GM12878 (cell line): ENCODE results near the gene CTNNBL1. TPM values are rescaled to one million over a fixed set of nuclear protein-coding genes. Genes with fewer than 3 reads are reported as not detected.

Experiments
- ATAC-seq: fragments of 200-7000 bp; cut with Tn5 transposase; 3 replicates; pipeline ENCODE4 v1.9.1; 2020; ENCODE audit warnings: mild to moderate bottlenecking, moderate library complexity
- BruUV-seq: library from RNA; stranded (reverse); fragments of 400-500 nt; replicated peaks from 2 replicates; lab custom pipeline; 2021; lab: Mats Ljungman, UMichigan
- CTCF ChIA-PET: fragments of 300-600 bp; sonication (Branson Sonifier 250); formaldehyde crosslinking; extraction: SDS; loops from one replicate; lab custom pipeline; 2021; ENCODE audit warnings: inconsistent platforms; lab: Yijun Ruan, JAX
- POLR2A ChIA-PET: fragments of 350-600 bp; formaldehyde crosslinking; extraction: SDS; loops from one replicate; lab custom pipeline; 2021; ENCODE audit warnings: inconsistent platforms; lab: Charles Lee
- RAD21 ChIA-PET: fragments of 300-600 bp; sonication (Branson Sonifier 250); formaldehyde crosslinking; loops from one replicate; lab custom pipeline; 2023; ENCODE audit warnings: antibody characterized with exemption; ENCODE audit not compliant: unreplicated experiment; lab: Charles Lee
- SMC1A ChIA-PET: fragments of 300-600 bp; sonication (Branson Sonifier 250); formaldehyde crosslinking; loops from one replicate; lab custom pipeline; 2023; ENCODE audit not compliant: unreplicated experiment, uncharacterized antibody; lab: Charles Lee
- DNase-seq: peaks from one replicate; pipeline ENCODE4 v3.0.0-alpha.2; 2011; ENCODE audit warnings: low read depth, low spot score
- FAIRE-seq: peaks from 3 replicates; lab custom pipeline; 2011; peaks lifted over from hg19 to GRCh38; lab: Jason Lieb, UNC
- H2AFZ ChIP-seq: 2 replicates; pipeline ENCODE4 v1.6.0; 2011; ENCODE audit warnings: low read depth, low read length, control low read depth; ENCODE audit not compliant: control insufficient read depth
- H3K27ac ChIP-seq: 2 replicates; pipeline ENCODE4 v1.5.1; 2011; ENCODE audit warnings: control low read depth; ENCODE audit not compliant: control insufficient read depth, insufficient read depth
- H3K27me3 ChIP-seq, 2 experiments: replicated peaks in 1 of 2; 2 replicates each; pipeline versions ENCODE4 v1.6.0 to v1.6.1; 2011; ENCODE audit warnings: low read length in 1 of 2; ENCODE audit not compliant: control insufficient read depth in 2 of 2, insufficient read depth in 2 of 2
- H3K36me3 ChIP-seq, 2 experiments: 2 replicates each; pipeline ENCODE4 v1.5.1; 2011; ENCODE audit warnings: low read length in 1 of 2; ENCODE audit not compliant: control insufficient read depth in 2 of 2, insufficient read depth in 2 of 2
- H3K4me1 ChIP-seq: 2 replicates; pipeline ENCODE4 v1.6.1; 2011; ENCODE audit warnings: mild to moderate bottlenecking, low read length, moderate library complexity, mixed read lengths; ENCODE audit not compliant: control insufficient read depth, insufficient read depth
- H3K4me2 ChIP-seq: 2 replicates; pipeline ENCODE4 v1.6.0; 2011; ENCODE audit warnings: control low read depth; ENCODE audit not compliant: control insufficient read depth, insufficient read depth
- H3K4me3 ChIP-seq: fragments of 200-600 bp; sonication (generic); 2 replicates; pipeline ENCODE4 v1.5.1; 2016
- H3K79me2 ChIP-seq: 2 replicates; pipeline ENCODE4 v1.6.0; 2011; ENCODE audit warnings: low read length; ENCODE audit not compliant: control insufficient read depth, insufficient read depth
- H3K9ac ChIP-seq: 2 replicates; pipeline ENCODE4 v1.8.0; 2011; ENCODE audit warnings: low read length, control low read depth, mixed read lengths; ENCODE audit not compliant: control insufficient read depth, insufficient read depth
- H3K9me3 ChIP-seq: replicated peaks from 3 replicates; pipeline ENCODE4 v1.5.1; 2011; ENCODE audit warnings: mild to moderate bottlenecking, low read length; ENCODE audit not compliant: control insufficient read depth, insufficient read depth
- H4K20me1 ChIP-seq: 2 replicates; pipeline ENCODE4 v1.6.0; 2011; ENCODE audit not compliant: control insufficient read depth, insufficient read depth
- CREB1 ChIP-seq: IDR thresholded peaks from 2 replicates; pipeline ENCODE4 v1.6.1; 2012; ENCODE audit warnings: low read depth, mild to moderate bottlenecking, inconsistent platforms
- IKZF1 ChIP-seq: fragments of 450-650 bp; conservative IDR thresholded peaks from 2 replicates; pipeline ENCODE4 v1.6.1; 2017; ENCODE audit warnings: antibody characterized with exemption, mild to moderate bottlenecking
- POLR2AphosphoS2 ChIP-seq: IDR thresholded peaks from 2 replicates; pipeline ENCODE4 v1.6.1; 2011; ENCODE audit warnings: low read depth, mild to moderate bottlenecking, low read length, improper control_type of control experiment, moderate library complexity
- SUZ12 ChIP-seq: fragments of 200-600 bp; sonication (generic); IDR thresholded peaks from one replicate; pipeline ENCODE4 v1.6.1; 2018; ENCODE audit warnings: antibody characterized with exemption, mild to moderate bottlenecking; ENCODE audit not compliant: unreplicated experiment
- TCF3 ChIP-seq: IDR thresholded peaks from 2 replicates; pipeline ENCODE4 v1.6.1; 2012; ENCODE audit warnings: low read depth, mild to moderate bottlenecking, low read length, borderline replicate concordance; ENCODE audit not compliant: insufficient read depth
- ZNF217 ChIP-seq: fragments of 450-650 bp; IDR thresholded peaks from 2 replicates; pipeline ENCODE4 v1.6.1; 2017; ENCODE audit warnings: antibody characterized with exemption, mild to moderate bottlenecking
- WGBS: methylation state at CpG from one replicate; pipeline ENCODE4 v1.1.6; 2016; ENCODE audit warnings: low lambda C conversion rate; ENCODE audit not compliant: insufficient replicate concordance, insufficient coverage; ENCODE audit errors: missing lambda C conversion rate; 5-methylcytosine and 5-hydroxymethylcytosine counted together
- in situ Hi-C: fragments of 300-500 bp; cut with MboI; formaldehyde crosslinking; loops from 9 replicates; pipeline ENCODE4 v1.14.3; 2018; ENCODE audit warnings: mixed read lengths
- intact Hi-C: fragments of 100-400 bp; cut with micrococcal nuclease; formaldehyde crosslinking; loops from one replicate; pipeline ENCODE4 v1.14.2; 2022; ENCODE audit not compliant: unreplicated experiment
- polyA plus RNA-seq, 11 experiments: library from polyadenylated mRNA; depleted of rRNA in 4 of 11; unstranded in 6 of 11; stranded (reverse) in 5 of 11; fragments of >200 nt; fragmentation: Nextera tagmentation in 4 of 11; fragmentation: Illumina TruSeq in 1 of 11; extraction: Ambion mirVana in 4 of 11; extraction: Trizol in 1 of 11; gene quantifications; 1 replicate in 1 of 11; 2 replicates in 10 of 11; pipeline versions ENCODE4 v1.2.1 to v1.2.3, GENCODE V29; 2011 to 2016; ENCODE audit warnings: inconsistent platforms in 2 of 11, missing spikeins in 2 of 11, low read depth in 1 of 11
- total RNA-seq, 4 experiments: library from RNA; depleted of rRNA in 3 of 4; stranded (reverse); fragments of >200 nt in 3 of 4; fragmentation: Illumina TruSeq in 1 of 4; extraction: Trizol in 1 of 4; gene quantifications; 2 replicates each; pipeline versions ENCODE4 v1.2.1 to v1.2.3, GENCODE V29; 2013 to 2021
- TF ChIP-seq, protein P1 (sequence below), 3 experiments: IDR thresholded peaks in 2 of 3; conservative IDR thresholded peaks in 1 of 3; 2 replicates each; pipeline ENCODE4 v1.5.1; 2011; ENCODE audit warnings: low read depth in 3 of 3, low read length in 3 of 3, mild to moderate bottlenecking in 3 of 3, control low read depth in 2 of 3, moderate library complexity in 2 of 3, inconsistent platforms in 1 of 3, mixed read lengths in 1 of 3; ENCODE audit not compliant: control insufficient read depth in 2 of 3, insufficient read depth in 1 of 3; ENCODE audit errors: extremely low read depth in 1 of 3
- TF ChIP-seq, protein P2 (sequence below): fragments of 450-650 bp; IDR thresholded peaks from 2 replicates; pipeline ENCODE4 v1.6.1; 2017; ENCODE audit warnings: mild to moderate bottlenecking, low read depth, inconsistent platforms; ENCODE audit not compliant: poor library complexity, severe bottlenecking
- TF ChIP-seq, protein P3 (sequence below): IDR thresholded peaks from 2 replicates; pipeline ENCODE4 v1.6.1; 2012; ENCODE audit warnings: mild to moderate bottlenecking, low read depth, low read length

CTNNBL1 gene
- total and polyA plus RNA-seq, 10 of the 15 experiments (the other 5 are each of a cell fraction or from before 2014, with no cell fraction given): 43.1 to 102 (median 67.8) TPM

GRCh38 chr20:37680420-37680819 lies 13.4 kb upstream of the CTNNBL1 start (continued):
- TF ChIP-seq CREB1: no peak
- TF ChIP-seq SUZ12: no peak
- TF ChIP-seq POLR2AphosphoS2: no peak
- no peak for TF ChIP-seq ZNF217
- TF ChIP-seq TCF3: no peak
- TF ChIP-seq, protein P1, sequence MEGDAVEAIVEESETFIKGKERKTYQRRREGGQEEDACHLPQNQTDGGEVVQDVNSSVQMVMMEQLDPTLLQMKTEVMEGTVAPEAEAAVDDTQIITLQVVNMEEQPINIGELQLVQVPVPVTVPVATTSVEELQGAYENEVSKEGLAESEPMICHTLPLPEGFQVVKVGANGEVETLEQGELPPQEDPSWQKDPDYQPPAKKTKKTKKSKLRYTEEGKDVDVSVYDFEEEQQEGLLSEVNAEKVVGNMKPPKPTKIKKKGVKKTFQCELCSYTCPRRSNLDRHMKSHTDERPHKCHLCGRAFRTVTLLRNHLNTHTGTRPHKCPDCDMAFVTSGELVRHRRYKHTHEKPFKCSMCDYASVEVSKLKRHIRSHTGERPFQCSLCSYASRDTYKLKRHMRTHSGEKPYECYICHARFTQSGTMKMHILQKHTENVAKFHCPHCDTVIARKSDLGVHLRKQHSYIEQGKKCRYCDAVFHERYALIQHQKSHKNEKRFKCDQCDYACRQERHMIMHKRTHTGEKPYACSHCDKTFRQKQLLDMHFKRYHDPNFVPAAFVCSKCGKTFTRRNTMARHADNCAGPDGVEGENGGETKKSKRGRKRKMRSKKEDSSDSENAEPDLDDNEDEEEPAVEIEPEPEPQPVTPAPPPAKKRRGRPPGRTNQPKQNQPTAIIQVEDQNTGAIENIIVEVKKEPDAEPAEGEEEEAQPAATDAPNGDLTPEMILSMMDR (IDR thresholded peaks at IDR 0.05 in 2 of 3, conservative IDR thresholded peaks at IDR 0.05 in 1 of 3; ENCODE audit: control insufficient read depth in 2 of 3, extremely low read depth in 1 of 3, insufficient read depth in 1 of 3, low read depth in 3 of 3, low read length in 3 of 3): no peak
- TF ChIP-seq, protein P2, sequence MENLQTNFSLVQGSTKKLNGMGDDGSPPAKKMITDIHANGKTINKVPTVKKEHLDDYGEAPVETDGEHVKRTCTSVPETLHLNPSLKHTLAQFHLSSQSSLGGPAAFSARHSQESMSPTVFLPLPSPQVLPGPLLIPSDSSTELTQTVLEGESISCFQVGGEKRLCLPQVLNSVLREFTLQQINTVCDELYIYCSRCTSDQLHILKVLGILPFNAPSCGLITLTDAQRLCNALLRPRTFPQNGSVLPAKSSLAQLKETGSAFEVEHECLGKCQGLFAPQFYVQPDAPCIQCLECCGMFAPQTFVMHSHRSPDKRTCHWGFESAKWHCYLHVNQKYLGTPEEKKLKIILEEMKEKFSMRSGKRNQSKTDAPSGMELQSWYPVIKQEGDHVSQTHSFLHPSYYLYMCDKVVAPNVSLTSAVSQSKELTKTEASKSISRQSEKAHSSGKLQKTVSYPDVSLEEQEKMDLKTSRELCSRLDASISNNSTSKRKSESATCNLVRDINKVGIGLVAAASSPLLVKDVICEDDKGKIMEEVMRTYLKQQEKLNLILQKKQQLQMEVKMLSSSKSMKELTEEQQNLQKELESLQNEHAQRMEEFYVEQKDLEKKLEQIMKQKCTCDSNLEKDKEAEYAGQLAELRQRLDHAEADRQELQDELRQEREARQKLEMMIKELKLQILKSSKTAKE: no peak

- H3K36me3 ChIP-seq: no peaks in the 10 kb centered on the region
- POLR2A ChIA-PET: no interaction called here
- SMC1A ChIA-PET: no interaction called here
- no peaks in the 10 kb centered on the region for H3K27me3 ChIP-seq
- RAD21 ChIA-PET: no interaction called here
- H3K4me1 ChIP-seq: no peaks in the 10 kb centered on the region
- DNase-seq (no peak), FAIRE-seq (no peak), ATAC-seq (no peak)
- H3K4me2 ChIP-seq: no peak overlapping the region
- WGBS: 63% methylated on average over 10 of the region's 10 CpGs
- H3K9me3 ChIP-seq: no peaks in the 10 kb centered on the region
- in situ Hi-C loops: no loop called here
- no peak overlapping the region for H3K27ac ChIP-seq
- no TSS peak for BruUV-seq
- no peak for TF ChIP-seq IKZF1
- TF ChIP-seq, protein P3, sequence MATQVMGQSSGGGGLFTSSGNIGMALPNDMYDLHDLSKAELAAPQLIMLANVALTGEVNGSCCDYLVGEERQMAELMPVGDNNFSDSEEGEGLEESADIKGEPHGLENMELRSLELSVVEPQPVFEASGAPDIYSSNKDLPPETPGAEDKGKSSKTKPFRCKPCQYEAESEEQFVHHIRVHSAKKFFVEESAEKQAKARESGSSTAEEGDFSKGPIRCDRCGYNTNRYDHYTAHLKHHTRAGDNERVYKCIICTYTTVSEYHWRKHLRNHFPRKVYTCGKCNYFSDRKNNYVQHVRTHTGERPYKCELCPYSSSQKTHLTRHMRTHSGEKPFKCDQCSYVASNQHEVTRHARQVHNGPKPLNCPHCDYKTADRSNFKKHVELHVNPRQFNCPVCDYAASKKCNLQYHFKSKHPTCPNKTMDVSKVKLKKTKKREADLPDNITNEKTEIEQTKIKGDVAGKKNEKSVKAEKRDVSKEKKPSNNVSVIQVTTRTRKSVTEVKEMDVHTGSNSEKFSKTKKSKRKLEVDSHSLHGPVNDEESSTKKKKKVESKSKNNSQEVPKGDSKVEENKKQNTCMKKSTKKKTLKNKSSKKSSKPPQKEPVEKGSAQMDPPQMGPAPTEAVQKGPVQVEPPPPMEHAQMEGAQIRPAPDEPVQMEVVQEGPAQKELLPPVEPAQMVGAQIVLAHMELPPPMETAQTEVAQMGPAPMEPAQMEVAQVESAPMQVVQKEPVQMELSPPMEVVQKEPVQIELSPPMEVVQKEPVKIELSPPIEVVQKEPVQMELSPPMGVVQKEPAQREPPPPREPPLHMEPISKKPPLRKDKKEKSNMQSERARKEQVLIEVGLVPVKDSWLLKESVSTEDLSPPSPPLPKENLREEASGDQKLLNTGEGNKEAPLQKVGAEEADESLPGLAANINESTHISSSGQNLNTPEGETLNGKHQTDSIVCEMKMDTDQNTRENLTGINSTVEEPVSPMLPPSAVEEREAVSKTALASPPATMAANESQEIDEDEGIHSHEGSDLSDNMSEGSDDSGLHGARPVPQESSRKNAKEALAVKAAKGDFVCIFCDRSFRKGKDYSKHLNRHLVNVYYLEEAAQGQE: peak; percentile 53; the same call in 1 of the 2 replicates
- H3K4me3 ChIP-seq: no peak overlapping the region
- H3K9ac ChIP-seq: no peak overlapping the region
- intact Hi-C loops: no loop called here
- CTCF ChIA-PET: no interaction called here
- no peaks in the 10 kb centered on the region for H4K20me1 ChIP-seq
- H3K79me2 ChIP-seq: no peaks in the 10 kb centered on the region
- H2AFZ ChIP-seq: no peak overlapping the region
Measured at GRCh38 chr20:37681384-37682112, 12.3 kb upstream of the CTNNBL1 start.
